ENCODE results near the gene PKN1. TPM values are rescaled to one million over a fixed set of nuclear protein-coding genes. Genes with fewer than 3 reads are reported as not detected.
"Not testable (repeated sequence)": the region's sequence is repeated elsewhere in the genome, so short reads cannot be mapped to it uniquely, and the experiment has no call there.

Gene PKN1
- total RNA-seq, 1 experiment from 2014 or later: 138 TPM

DNA sequence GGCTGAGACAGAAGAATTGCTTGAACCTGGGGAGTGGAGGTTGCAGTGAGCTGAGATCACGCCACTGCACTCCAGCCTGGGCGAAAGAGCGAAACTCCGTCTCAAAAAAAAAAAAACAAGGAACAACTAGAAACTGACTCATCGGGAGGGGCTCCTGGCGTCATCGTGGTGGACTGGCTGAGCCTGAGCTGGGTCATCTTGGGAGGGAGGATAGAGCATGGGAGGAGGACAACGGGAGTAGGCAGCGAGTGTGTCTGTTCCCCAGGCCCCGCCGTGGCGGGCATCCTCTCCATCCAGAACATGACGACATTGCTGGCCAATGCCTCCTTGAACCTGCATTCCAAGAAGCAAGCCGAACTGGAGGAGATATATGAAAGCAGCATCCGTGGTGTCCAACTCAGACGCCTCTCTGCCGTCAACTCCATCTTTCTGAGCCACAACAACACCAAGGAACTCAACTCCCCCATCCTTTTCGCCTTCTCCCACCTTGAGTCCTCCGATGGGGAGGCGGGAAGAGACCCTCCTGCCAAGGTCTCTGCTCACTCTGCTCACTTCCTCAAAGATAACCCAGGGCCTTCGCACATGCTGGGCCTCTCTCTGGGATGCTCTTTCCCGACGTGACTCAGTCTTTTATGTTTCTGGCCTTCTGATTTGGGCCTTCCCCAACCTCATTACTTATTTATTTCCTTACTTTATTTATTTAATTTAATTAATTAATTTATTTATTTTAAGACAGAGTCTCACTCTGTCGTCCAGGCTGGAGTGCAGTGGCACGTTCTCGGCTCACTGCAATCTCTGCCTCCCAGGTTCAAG is 30.6 kb upstream of the PKN1 start:
- CTCF ChIA-PET: no interaction called here
- H3K4me1 Mint-ChIP-seq (ENCODE audit: low read depth, unreplicated experiment): no peaks in the 10 kb centered on the region
- intact Hi-C loops (cut with micrococcal nuclease; ENCODE audit: unreplicated experiment): no loop called here
- DNase-seq: no peak
- BruUV-seq (replicated peaks): no TSS peak
- no peaks in the 10 kb centered on the region for H3K27me3 Mint-ChIP-seq (ENCODE audit: unreplicated experiment)
- TF ChIP-seq, protein P1, sequence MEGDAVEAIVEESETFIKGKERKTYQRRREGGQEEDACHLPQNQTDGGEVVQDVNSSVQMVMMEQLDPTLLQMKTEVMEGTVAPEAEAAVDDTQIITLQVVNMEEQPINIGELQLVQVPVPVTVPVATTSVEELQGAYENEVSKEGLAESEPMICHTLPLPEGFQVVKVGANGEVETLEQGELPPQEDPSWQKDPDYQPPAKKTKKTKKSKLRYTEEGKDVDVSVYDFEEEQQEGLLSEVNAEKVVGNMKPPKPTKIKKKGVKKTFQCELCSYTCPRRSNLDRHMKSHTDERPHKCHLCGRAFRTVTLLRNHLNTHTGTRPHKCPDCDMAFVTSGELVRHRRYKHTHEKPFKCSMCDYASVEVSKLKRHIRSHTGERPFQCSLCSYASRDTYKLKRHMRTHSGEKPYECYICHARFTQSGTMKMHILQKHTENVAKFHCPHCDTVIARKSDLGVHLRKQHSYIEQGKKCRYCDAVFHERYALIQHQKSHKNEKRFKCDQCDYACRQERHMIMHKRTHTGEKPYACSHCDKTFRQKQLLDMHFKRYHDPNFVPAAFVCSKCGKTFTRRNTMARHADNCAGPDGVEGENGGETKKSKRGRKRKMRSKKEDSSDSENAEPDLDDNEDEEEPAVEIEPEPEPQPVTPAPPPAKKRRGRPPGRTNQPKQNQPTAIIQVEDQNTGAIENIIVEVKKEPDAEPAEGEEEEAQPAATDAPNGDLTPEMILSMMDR (IDR thresholded peaks at IDR 0.05; ENCODE audit: unreplicated experiment): no peak
- no peak overlapping the region for H3K27ac Mint-ChIP-seq (ENCODE audit: unreplicated experiment)
- no peaks in the 10 kb centered on the region for H3K9me3 Mint-ChIP-seq (ENCODE audit: low read depth, unreplicated experiment)
- no peak overlapping the region for H3K4me3 Mint-ChIP-seq (ENCODE audit: low read depth, unreplicated experiment)
- peaks cover 49% of the 10 kb centered on the region for H3K36me3 Mint-ChIP-seq (ENCODE audit: insufficient read depth, unreplicated experiment)

DNA sequence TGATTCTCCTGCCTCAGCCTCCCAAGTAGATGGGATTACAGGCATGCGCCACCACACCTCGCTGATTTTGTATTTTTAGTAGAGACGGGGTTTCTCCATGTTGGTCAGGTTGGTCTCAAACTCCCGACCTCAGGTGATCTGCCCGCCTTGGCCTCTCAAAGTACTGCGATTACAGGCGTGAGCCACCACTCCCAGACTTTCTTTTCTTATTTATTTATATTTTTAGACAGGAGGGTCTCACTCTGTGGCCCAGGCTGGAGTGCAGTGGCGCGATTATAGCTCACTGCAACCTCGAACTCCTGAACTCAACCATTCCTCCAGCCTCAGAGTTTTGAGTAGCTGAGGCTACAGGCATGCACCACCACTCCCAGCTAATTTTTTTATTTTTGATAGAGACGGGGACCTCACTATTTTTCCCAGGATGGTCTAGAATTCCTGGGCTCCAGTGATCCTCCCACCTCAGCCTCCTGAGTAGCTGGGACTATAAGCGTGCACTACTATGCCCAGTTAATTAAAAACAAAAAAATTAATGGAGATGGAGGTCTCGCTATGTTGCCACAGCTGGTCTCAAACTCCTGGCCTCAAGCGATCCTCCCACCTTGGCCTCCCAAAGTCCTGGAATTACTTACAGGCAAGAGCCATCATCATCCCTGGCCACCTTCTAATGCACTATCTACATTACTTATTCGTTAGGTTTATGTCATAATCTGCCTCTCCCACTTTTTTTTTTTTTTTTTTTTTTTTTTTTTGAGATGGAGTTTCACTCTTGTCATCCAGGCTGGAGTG is 29.8 kb upstream of the PKN1 start:
- H3K9me3 Mint-ChIP-seq (ENCODE audit: low read depth, unreplicated experiment); intact Hi-C loops (cut with micrococcal nuclease; ENCODE audit: unreplicated experiment); H3K27ac Mint-ChIP-seq (ENCODE audit: unreplicated experiment); H3K27me3 Mint-ChIP-seq (ENCODE audit: unreplicated experiment); H3K4me3 Mint-ChIP-seq (ENCODE audit: low read depth, unreplicated experiment); BruUV-seq (replicated peaks); H3K4me1 Mint-ChIP-seq (ENCODE audit: low read depth, unreplicated experiment); CTCF ChIA-PET; DNase-seq: not testable (repeated sequence)
- H3K36me3 Mint-ChIP-seq (ENCODE audit: insufficient read depth, unreplicated experiment): peaks cover 55% of the 10 kb centered on the region

DNA sequence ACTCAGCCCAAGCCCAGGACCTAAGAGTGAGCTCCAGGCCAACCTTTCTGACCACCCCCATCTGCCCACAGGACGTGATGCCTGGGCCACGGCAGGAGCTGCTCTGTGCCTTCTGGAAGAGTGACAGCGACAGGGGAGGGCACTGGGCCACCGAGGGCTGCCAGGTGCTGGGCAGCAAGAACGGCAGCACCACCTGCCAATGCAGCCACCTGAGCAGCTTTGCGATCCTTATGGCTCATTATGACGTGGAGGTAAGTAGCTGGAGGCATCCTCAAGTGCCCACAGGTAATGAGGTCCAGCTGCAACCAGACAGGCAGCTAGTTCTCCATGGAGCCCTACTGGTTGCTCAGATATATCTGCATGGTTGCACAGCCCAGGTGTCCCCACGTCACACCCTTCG is 28.8 kb upstream of the PKN1 start:
- TF ChIP-seq, protein P1 (IDR thresholded peaks at IDR 0.05; ENCODE audit: unreplicated experiment): no peak
- CTCF ChIA-PET: interaction anchor here (0.8 kb wide), 1 partner anchor 677 kb away, joined by 4 read pairs; no protein-coding TSS in a partner anchor
- Mint-ChIP-seq H3K27me3 (ENCODE audit: unreplicated experiment) (no peaks in the 10 kb centered on the region), H3K27ac (ENCODE audit: unreplicated experiment) (no peak overlapping the region), H3K4me3 (ENCODE audit: low read depth, unreplicated experiment) (no peak overlapping the region), H3K9me3 (ENCODE audit: low read depth, unreplicated experiment) (no peaks in the 10 kb centered on the region), H3K4me1 (ENCODE audit: low read depth, unreplicated experiment) (peaks cover 8% of the 10 kb centered on the region), H3K36me3 (ENCODE audit: insufficient read depth, unreplicated experiment) (peaks cover 55% of the 10 kb centered on the region)
- BruUV-seq (replicated peaks): no TSS peak
- no peak for DNase-seq
- intact Hi-C loops (cut with micrococcal nuclease; ENCODE audit: unreplicated experiment): no loop called here

DNA sequence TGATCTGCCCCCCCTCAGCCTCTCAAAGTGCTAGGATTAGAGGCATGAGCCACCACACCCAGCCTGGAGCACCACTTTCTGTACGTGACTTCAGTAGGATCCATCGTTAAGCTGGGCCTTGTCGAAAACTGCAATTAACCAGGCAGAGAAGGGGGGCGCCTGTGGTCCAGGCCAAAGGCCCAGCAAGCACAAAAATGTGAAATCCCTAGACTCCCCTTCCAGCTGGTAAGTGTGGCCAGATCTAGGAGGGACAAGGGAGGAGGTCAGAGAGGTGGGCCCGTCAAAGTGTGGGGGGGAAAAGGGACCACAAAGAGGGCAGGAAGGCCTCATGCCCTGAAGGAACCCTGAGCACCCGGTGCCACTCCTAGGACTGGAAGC is 27.7 kb upstream of the PKN1 start:
- no peaks in the 10 kb centered on the region for H3K27me3 Mint-ChIP-seq (ENCODE audit: unreplicated experiment)
- intact Hi-C loops (cut with micrococcal nuclease; ENCODE audit: unreplicated experiment): no loop called here
- BruUV-seq (replicated peaks): no TSS peak

More for the DNA sequence above, 27.7 kb upstream of the PKN1 start:
- no peak overlapping the region for H3K4me3 Mint-ChIP-seq (ENCODE audit: low read depth, unreplicated experiment)
- DNase-seq: no peak
- TF ChIP-seq, protein P1 (IDR thresholded peaks at IDR 0.05; ENCODE audit: unreplicated experiment): no peak
- CTCF ChIA-PET: no interaction called here
- no peaks in the 10 kb centered on the region for H3K9me3 Mint-ChIP-seq (ENCODE audit: low read depth, unreplicated experiment)
- no peak overlapping the region for H3K27ac Mint-ChIP-seq (ENCODE audit: unreplicated experiment)
- peaks cover 65% of the 10 kb centered on the region for H3K36me3 Mint-ChIP-seq (ENCODE audit: insufficient read depth, unreplicated experiment)
- H3K4me1 Mint-ChIP-seq (ENCODE audit: low read depth, unreplicated experiment): peaks cover 8% of the 10 kb centered on the region

Measured in Calu3 (cell line).